Measurements from ENCODE around the gene TBL3.

DNA sequence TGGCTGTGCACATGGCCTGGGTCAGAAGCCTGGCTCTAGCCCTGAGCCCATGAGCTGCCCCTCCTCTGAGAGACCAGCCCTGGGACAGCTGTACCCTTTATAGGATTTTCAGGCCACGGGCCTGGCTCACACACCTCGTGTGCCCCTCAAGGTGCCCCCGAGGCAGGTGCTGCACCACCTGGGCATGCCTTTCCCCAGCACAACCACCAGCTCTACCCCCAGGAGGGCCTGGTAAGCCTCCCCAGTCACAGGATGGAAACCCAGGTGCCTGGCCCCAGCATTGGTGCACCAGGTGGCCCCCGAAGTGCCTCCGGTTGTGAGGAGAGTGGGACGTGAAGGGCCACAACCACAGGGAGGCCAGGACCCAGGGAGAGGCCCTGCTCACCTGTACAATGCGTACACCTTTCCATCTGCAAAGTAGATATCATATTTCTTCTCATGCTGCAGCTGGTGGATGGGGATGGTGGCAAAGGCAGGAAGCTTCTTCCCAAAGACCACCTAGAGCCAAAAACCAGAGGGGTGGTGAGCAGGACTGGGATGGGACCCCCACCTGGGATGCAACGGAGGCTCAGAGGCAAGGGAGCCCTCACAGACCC is 31.5 kb downstream of the TBL3 start:
- no peak for TF ChIP-seq POLR2A (IDR thresholded peaks at IDR 0.05)
- TF ChIP-seq, protein P1, sequence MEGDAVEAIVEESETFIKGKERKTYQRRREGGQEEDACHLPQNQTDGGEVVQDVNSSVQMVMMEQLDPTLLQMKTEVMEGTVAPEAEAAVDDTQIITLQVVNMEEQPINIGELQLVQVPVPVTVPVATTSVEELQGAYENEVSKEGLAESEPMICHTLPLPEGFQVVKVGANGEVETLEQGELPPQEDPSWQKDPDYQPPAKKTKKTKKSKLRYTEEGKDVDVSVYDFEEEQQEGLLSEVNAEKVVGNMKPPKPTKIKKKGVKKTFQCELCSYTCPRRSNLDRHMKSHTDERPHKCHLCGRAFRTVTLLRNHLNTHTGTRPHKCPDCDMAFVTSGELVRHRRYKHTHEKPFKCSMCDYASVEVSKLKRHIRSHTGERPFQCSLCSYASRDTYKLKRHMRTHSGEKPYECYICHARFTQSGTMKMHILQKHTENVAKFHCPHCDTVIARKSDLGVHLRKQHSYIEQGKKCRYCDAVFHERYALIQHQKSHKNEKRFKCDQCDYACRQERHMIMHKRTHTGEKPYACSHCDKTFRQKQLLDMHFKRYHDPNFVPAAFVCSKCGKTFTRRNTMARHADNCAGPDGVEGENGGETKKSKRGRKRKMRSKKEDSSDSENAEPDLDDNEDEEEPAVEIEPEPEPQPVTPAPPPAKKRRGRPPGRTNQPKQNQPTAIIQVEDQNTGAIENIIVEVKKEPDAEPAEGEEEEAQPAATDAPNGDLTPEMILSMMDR (IDR thresholded peaks at IDR 0.05): no peak
- no peak for TF ChIP-seq EP300 (IDR thresholded peaks at IDR 0.05)

Data from suprapubic skin (tissue), 3 donors.